MM.1S (cell line): ENCODE results near the gene ARHGAP28.

Experiments used
- DNase-seq: peaks from one replicate; pipeline ENCODE4 v3.0.0-alpha.2; 2015
- H2AFZ ChIP-seq: fragments of 300-600 bp; sonication (generic); 2 replicates; pipeline ENCODE4 v1.6.0; 2016; ENCODE audit warnings: antibody characterized with exemption, low read length
- H3F3A ChIP-seq: fragments of 300-600 bp; sonication (generic); 2 replicates; pipeline ENCODE4 v1.6.1; 2016; ENCODE audit warnings: mild to moderate bottlenecking, antibody characterized with exemption, low read length, moderate library complexity, mixed read lengths; ENCODE audit not compliant: insufficient read depth
- H3K27ac ChIP-seq: fragments of 300-600 bp; sonication (generic); 2 replicates; pipeline ENCODE4 v1.5.1; 2016; ENCODE audit warnings: mild to moderate bottlenecking, low read length
- H3K27me3 ChIP-seq: fragments of 300-600 bp; sonication (generic); replicated peaks from 2 replicates; pipeline ENCODE4 v1.6.0; 2016; ENCODE audit warnings: low read length; ENCODE audit not compliant: insufficient read depth
- H3K36me3 ChIP-seq: fragments of 300-600 bp; sonication (generic); replicated peaks from 2 replicates; pipeline ENCODE4 v1.6.1; 2016; ENCODE audit warnings: mild to moderate bottlenecking, low read length, mixed read lengths; ENCODE audit not compliant: insufficient read depth
- H3K4me1 ChIP-seq: fragments of 300-600 bp; sonication (generic); 2 replicates; pipeline ENCODE4 v1.6.1; 2016; ENCODE audit warnings: low read length, mixed read lengths
- H3K4me2 ChIP-seq: fragments of 300-600 bp; sonication (generic); 2 replicates; pipeline ENCODE4 v1.6.0; 2016; ENCODE audit warnings: low read depth, low read length
- H3K4me3 ChIP-seq: fragments of 300-600 bp; sonication (generic); 2 replicates; pipeline ENCODE4 v1.5.1; 2016; ENCODE audit warnings: low read length, mixed read lengths
- H3K79me2 ChIP-seq: fragments of 300-600 bp; sonication (generic); 2 replicates; pipeline ENCODE4 v1.6.1; 2016; ENCODE audit warnings: mixed run types, low read length, mixed read lengths
- H3K9ac ChIP-seq: fragments of 300-600 bp; sonication (generic); 2 replicates; pipeline ENCODE4 v1.6.1; 2016; ENCODE audit warnings: low read length, mixed read lengths
- H3K9me2 ChIP-seq: fragments of 300-600 bp; sonication (generic); replicated peaks from 2 replicates; pipeline ENCODE4 v1.6.1; 2016; ENCODE audit warnings: mild to moderate bottlenecking, low read length, mixed read lengths; ENCODE audit not compliant: insufficient read depth
- H3K9me3 ChIP-seq: fragments of 300-600 bp; sonication (generic); replicated peaks from 2 replicates; pipeline ENCODE4 v1.6.1; 2016; ENCODE audit warnings: mild to moderate bottlenecking, low read length, mixed read lengths; ENCODE audit not compliant: insufficient read depth
- H4K20me1 ChIP-seq: fragments of 300-600 bp; sonication (generic); 2 replicates; pipeline ENCODE4 v1.6.1; 2016; ENCODE audit warnings: mild to moderate bottlenecking, low read length, moderate library complexity, mixed read lengths; ENCODE audit not compliant: insufficient read depth
- EZH2 ChIP-seq: fragments of 300-600 bp; sonication (generic); optimal IDR thresholded peaks from 2 replicates; pipeline ENCODE3; 2017; ENCODE audit warnings: low read depth, mild to moderate bottlenecking, antibody characterized with exemption, low read length, mixed read lengths
- EZH2phosphoT487 ChIP-seq: fragments of 300-600 bp; sonication (generic); IDR thresholded peaks from 2 replicates; pipeline ENCODE4 v1.6.1; 2018; ENCODE audit warnings: antibody characterized with exemption, low read length
- TF ChIP-seq, protein P1 (sequence below): fragments of 300-600 bp; sonication (generic); IDR thresholded peaks from 2 replicates; pipeline ENCODE4 v1.5.1; 2016; ENCODE audit warnings: antibody characterized with exemption, low read length, mixed read lengths

The ARHGAP28 gene

DNA sequence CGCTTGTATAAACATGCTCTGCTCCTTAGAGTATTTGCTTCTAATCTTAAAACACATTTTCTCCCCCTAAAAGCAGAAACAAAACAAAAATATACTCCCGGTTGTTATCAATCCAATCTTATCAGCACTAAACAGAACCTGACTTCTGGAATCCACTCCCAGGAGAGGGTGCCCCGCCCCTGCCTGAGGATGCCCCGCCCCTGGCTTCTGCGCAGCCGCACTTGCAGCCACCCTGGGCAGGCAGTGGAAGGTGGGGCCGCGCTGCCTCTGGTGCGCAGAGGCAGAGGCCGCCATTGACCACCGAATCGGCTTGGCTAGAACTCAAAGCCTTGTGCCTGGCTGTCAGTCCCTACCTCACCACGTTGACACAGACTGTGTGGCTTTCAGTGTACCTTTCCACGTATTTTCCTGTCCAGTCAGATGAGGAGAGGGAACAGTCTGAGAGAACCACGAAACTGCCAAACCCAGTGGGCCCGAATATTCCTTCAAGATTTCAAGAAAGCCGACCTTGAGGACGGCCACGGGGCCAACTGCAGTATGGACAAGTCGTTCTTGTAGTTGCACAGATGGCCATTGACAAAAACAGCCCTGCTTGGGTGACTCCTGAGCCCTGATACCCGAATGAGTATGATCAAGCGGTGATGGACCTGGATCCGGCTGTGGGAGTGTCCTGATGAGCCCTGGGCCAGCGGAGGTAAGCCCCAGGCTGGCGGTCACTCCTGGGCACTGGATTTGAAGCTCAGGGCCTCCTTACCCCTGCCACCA, 46.2 kb upstream of the ARHGAP28 start:
- Histone ChIP-seq H3K36me3 (no peaks in the 10 kb centered on the region), H4K20me1 (no peaks in the 10 kb centered on the region), H3K4me3 (no peak overlapping the region), H3K4me2 (no peak overlapping the region), H3K79me2 (no peaks in the 10 kb centered on the region), H3K9ac (no peak overlapping the region), H3K4me1 (no peaks in the 10 kb centered on the region), H3K9me2 (no peaks in the 10 kb centered on the region), H3F3A (no peaks in the 10 kb centered on the region), H2AFZ (no peak overlapping the region), H3K9me3 (no peaks in the 10 kb centered on the region), H3K27me3 (no peaks in the 10 kb centered on the region), H3K27ac (no peak overlapping the region)
- TF ChIP-seq, protein P1, sequence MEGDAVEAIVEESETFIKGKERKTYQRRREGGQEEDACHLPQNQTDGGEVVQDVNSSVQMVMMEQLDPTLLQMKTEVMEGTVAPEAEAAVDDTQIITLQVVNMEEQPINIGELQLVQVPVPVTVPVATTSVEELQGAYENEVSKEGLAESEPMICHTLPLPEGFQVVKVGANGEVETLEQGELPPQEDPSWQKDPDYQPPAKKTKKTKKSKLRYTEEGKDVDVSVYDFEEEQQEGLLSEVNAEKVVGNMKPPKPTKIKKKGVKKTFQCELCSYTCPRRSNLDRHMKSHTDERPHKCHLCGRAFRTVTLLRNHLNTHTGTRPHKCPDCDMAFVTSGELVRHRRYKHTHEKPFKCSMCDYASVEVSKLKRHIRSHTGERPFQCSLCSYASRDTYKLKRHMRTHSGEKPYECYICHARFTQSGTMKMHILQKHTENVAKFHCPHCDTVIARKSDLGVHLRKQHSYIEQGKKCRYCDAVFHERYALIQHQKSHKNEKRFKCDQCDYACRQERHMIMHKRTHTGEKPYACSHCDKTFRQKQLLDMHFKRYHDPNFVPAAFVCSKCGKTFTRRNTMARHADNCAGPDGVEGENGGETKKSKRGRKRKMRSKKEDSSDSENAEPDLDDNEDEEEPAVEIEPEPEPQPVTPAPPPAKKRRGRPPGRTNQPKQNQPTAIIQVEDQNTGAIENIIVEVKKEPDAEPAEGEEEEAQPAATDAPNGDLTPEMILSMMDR: no peak
- TF ChIP-seq EZH2: no peak
- no peak for DNase-seq

DNA sequence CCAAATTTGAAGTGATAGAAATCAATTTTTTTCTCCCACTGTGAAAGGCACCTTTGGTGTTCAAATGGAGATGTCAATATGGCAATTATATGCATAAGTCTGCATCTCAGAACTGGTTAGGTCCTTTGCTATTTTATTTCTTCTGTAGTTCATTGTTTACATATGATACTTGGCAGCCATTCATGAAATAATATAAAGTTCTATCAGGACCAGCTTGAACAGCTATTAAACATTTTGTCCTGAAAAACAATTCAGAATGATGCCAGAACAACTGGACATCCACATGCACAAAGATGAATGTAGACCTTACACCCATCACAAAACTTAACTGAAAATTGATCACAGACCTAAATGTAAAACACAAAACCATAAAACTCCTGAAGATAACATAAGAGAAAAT, 41.8 kb upstream of the ARHGAP28 start:
- Histone ChIP-seq H3K36me3 (no peaks in the 10 kb centered on the region), H3K9me2 (no peaks in the 10 kb centered on the region), H3K27ac (no peak overlapping the region), H2AFZ (no peak overlapping the region), H3F3A (no peaks in the 10 kb centered on the region), H3K4me1 (no peaks in the 10 kb centered on the region), H4K20me1 (no peaks in the 10 kb centered on the region), H3K27me3 (no peaks in the 10 kb centered on the region), H3K79me2 (no peaks in the 10 kb centered on the region), H3K4me2 (no peak overlapping the region), H3K9ac (no peak overlapping the region), H3K4me3 (no peak overlapping the region), H3K9me3 (no peaks in the 10 kb centered on the region)
- no peak for DNase-seq
- TF ChIP-seq EZH2 (no peak), EZH2phosphoT487 (no peak)
- TF ChIP-seq, protein P1: no peak

DNA sequence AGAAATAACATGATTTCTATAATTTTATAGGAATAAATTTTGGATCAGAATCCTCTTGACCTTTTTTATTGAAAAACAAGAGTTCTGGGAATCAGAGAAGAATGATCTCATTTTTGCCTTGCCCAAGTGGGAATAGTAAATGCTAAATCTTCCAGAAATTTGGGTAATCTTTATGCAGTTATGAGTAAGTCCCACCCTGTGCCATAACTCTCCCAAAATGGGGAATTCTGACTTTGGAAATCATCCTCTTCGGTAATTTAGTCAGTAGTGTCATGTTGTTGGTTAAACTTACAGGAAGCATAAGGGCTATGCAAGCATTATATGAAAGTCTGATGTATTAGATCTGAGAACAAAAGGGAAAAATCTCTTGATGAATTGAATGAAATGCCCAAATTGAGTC, 20.6 kb upstream of the ARHGAP28 start:
- no peak overlapping the region for H3K27ac ChIP-seq
- no peak overlapping the region for H2AFZ ChIP-seq
- no peak for DNase-seq
- no peak overlapping the region for H3K9ac ChIP-seq
- H4K20me1 ChIP-seq: no peaks in the 10 kb centered on the region
- no peak for TF ChIP-seq EZH2phosphoT487
- TF ChIP-seq EZH2: no peak
- TF ChIP-seq, protein P1: no peak
- no peak overlapping the region for H3K4me2 ChIP-seq
- H3K4me1 ChIP-seq: no peaks in the 10 kb centered on the region
- no peaks in the 10 kb centered on the region for H3K9me3 ChIP-seq
- H3K79me2 ChIP-seq: no peaks in the 10 kb centered on the region
- H3K36me3 ChIP-seq: no peaks in the 10 kb centered on the region
- H3K4me3 ChIP-seq: no peak overlapping the region
- H3K9me2 ChIP-seq: no peaks in the 10 kb centered on the region
- H3K27me3 ChIP-seq: no peaks in the 10 kb centered on the region
- H3F3A ChIP-seq: no peaks in the 10 kb centered on the region
